A549 (cell line): ENCODE data around the gene CAPSL. TPM values are rescaled to one million over a fixed set of nuclear protein-coding genes. Genes with fewer than 3 reads are reported as not detected.

Experiments
- ATAC-seq, 2 experiments: fragments of 200-7000 bp in 1 of 2; fragments of >200 bp in 1 of 2; cut with Nextera tagmentation in 1 of 2; cut with Tn5 transposase in 1 of 2; 3 replicates each; pipeline versions ENCODE4 v1.8.0 to v1.9.1; 2018 to 2020; ENCODE audit warnings: mild to moderate bottlenecking in 1 of 2, moderate library complexity in 1 of 2
- CTCF ChIA-PET: fragments of 300-600 bp; sonication (Branson Sonifier 250); formaldehyde crosslinking; extraction: SDS; loops from one replicate; lab custom pipeline; 2021; ENCODE audit warnings: antibody characterized with exemption, inconsistent platforms; lab: Yijun Ruan, JAX
- POLR2A ChIA-PET: fragments of 350-600 bp; formaldehyde crosslinking; extraction: SDS; loops from one replicate; lab custom pipeline; 2021; ENCODE audit warnings: antibody characterized with exemption, inconsistent platforms; lab: Yijun Ruan, JAX
- DNase-seq, 2 experiments: peaks; one replicate each; pipeline versions ENCODE4 v3.0.0 to v3.0.0-alpha.2; 2011 to 2016; ENCODE audit warnings: low read depth in 1 of 2, low spot score in 1 of 2
- FAIRE-seq: peaks from 2 replicates; lab custom pipeline; 2011; peaks lifted over from hg19 to GRCh38; lab: Jason Lieb, UNC
- H3K27ac ChIP-seq, 2 experiments: fragments of >200 bp; sonication (Bioruptor Twin); formaldehyde crosslinking; 3 replicates each; pipeline ENCODE4 v1.5.1; 2016 to 2017
- H3K4me1 ChIP-seq: fragments of >200 bp; sonication (Bioruptor Twin); formaldehyde crosslinking; 3 replicates; pipeline ENCODE4 v1.6.1; 2016
- H3K4me2 ChIP-seq: fragments of >200 bp; sonication (Bioruptor Twin); formaldehyde crosslinking; 3 replicates; pipeline ENCODE4 v1.6.1; 2016
- H3K4me3 ChIP-seq: fragments of >200 bp; sonication (Bioruptor Twin); formaldehyde crosslinking; 3 replicates; pipeline ENCODE4 v1.5.1; 2016
- H3K9me3 ChIP-seq: fragments of >200 bp; sonication (Bioruptor Twin); formaldehyde crosslinking; 3 replicates; pipeline ENCODE4 v1.6.1; 2016
- CHD2 ChIP-seq: fragments of 150-350 bp; IDR thresholded peaks from 2 replicates; pipeline ENCODE4 v1.6.1; 2014; ENCODE audit warnings: low read length; ENCODE audit not compliant: partially characterized antibody
- EHF ChIP-seq: fragments of 250-450 bp; sonication (Bioruptor Pico); IDR thresholded peaks from 2 replicates; pipeline ENCODE4 v1.5.0; 2020; ENCODE audit warnings: mild to moderate bottlenecking
- FOSB ChIP-seq: fragments of 250-450 bp; sonication (Bioruptor Pico); IDR thresholded peaks from 2 replicates; pipeline ENCODE4 v1.5.0; 2020; ENCODE audit warnings: mild to moderate bottlenecking, moderate library complexity
- HDAC2 ChIP-seq: fragments of 200-600 bp; sonication (generic); IDR thresholded peaks from 2 replicates; pipeline ENCODE4 v1.6.1; 2016
- HEYL ChIP-seq: fragments of 250-450 bp; sonication (Bioruptor Pico); IDR thresholded peaks from 2 replicates; pipeline ENCODE4 v1.8.0; 2021; ENCODE audit warnings: mild to moderate bottlenecking, moderate library complexity
- HOXA7 ChIP-seq: fragments of 250-450 bp; sonication (Bioruptor Pico); IDR thresholded peaks from 2 replicates; pipeline ENCODE4 v1.5.0; 2020; ENCODE audit warnings: mild to moderate bottlenecking, moderate library complexity
- JUN ChIP-seq, 2 experiments: fragments of >200 bp; sonication (Bioruptor Twin); formaldehyde crosslinking; IDR thresholded peaks; 2 replicates in 1 of 2; 3 replicates in 1 of 2; pipeline ENCODE4 v1.6.1; 2016 to 2017
- KDM1A ChIP-seq: fragments of 200-600 bp; sonication (generic); IDR thresholded peaks from 2 replicates; pipeline ENCODE4 v1.6.1; 2016; ENCODE audit warnings: low read depth, mild to moderate bottlenecking
- MAFK ChIP-seq: fragments of 450-650 bp; IDR thresholded peaks from 2 replicates; pipeline ENCODE4 v1.6.1; 2014; ENCODE audit not compliant: partially characterized antibody
- NPAS2 ChIP-seq: fragments of 250-450 bp; sonication (Bioruptor Pico); IDR thresholded peaks from 2 replicates; pipeline ENCODE4 v1.8.0; 2022; ENCODE audit warnings: mild to moderate bottlenecking, moderate library complexity, borderline replicate concordance
- NR3C1 ChIP-seq: fragments of >200 bp; sonication (Bioruptor Twin); formaldehyde crosslinking; IDR thresholded peaks from 3 replicates; pipeline ENCODE4 v1.6.1; 2017
- RCOR1 ChIP-seq: fragments of 150-350 bp; IDR thresholded peaks from 2 replicates; pipeline ENCODE4 v1.6.1; 2014; ENCODE audit warnings: antibody characterized with exemption, low read length, low read depth
- RFX5 ChIP-seq: fragments of 450-650 bp; IDR thresholded peaks from 2 replicates; pipeline ENCODE4 v1.7.1; 2014; ENCODE audit warnings: antibody characterized with exemption, mild to moderate bottlenecking, moderate library complexity
- SMC3 ChIP-seq: fragments of >200 bp; sonication (Bioruptor Twin); formaldehyde crosslinking; IDR thresholded peaks from 3 replicates; pipeline ENCODE4 v1.6.1; 2018; ENCODE audit warnings: inconsistent platforms
- SREBF2 ChIP-seq: fragments of 450-650 bp; IDR thresholded peaks from 2 replicates; pipeline ENCODE4 v1.6.1; 2014; ENCODE audit warnings: mild to moderate bottlenecking, moderate library complexity
- ZFP36 ChIP-seq: fragments of 450-650 bp; IDR thresholded peaks from 2 replicates; pipeline ENCODE4 v1.6.1; 2014; ENCODE audit warnings: borderline replicate concordance; ENCODE audit not compliant: partially characterized antibody
- WGBS: methylation state at CpG from one replicate; pipeline ENCODE4 v1.1.6; 2017; ENCODE audit errors: missing lambda C conversion rate; 5-methylcytosine and 5-hydroxymethylcytosine counted together
- polyA plus RNA-seq, 4 experiments: library from polyadenylated mRNA; depleted of rRNA in 3 of 4; stranded (reverse); fragments of >200 nt; fragmentation: RNase III in 1 of 4; extraction: RNeasy Plus Mini Kit Qiagen cat#74134 plus additional on column Dnase treatment in 1 of 4; gene quantifications; 2 replicates in 3 of 4; 3 replicates in 1 of 4; pipeline ENCODE4 v1.2.3, GENCODE V29; 2011 to 2017
- TF ChIP-seq, protein P1 (sequence below): fragments of 250-450 bp; sonication (Bioruptor Pico); IDR thresholded peaks from 2 replicates; pipeline ENCODE4 v1.5.0; 2021; ENCODE audit warnings: mild to moderate bottlenecking, moderate library complexity, borderline replicate concordance
- TF ChIP-seq, protein P2 (sequence below): fragments of 150-350 bp; IDR thresholded peaks from 2 replicates; pipeline ENCODE4 v1.6.1; 2014; ENCODE audit warnings: low read depth, mild to moderate bottlenecking, low read length
- TF ChIP-seq, protein P3 (sequence below): fragments of 450-650 bp; IDR thresholded peaks from 2 replicates; pipeline ENCODE4 v1.6.1; 2014; ENCODE audit warnings: antibody characterized with exemption

CAPSL gene
- polyA plus RNA-seq, 2 of the 4 experiments (the other 2 are of a cell fraction): not detected

DNA sequence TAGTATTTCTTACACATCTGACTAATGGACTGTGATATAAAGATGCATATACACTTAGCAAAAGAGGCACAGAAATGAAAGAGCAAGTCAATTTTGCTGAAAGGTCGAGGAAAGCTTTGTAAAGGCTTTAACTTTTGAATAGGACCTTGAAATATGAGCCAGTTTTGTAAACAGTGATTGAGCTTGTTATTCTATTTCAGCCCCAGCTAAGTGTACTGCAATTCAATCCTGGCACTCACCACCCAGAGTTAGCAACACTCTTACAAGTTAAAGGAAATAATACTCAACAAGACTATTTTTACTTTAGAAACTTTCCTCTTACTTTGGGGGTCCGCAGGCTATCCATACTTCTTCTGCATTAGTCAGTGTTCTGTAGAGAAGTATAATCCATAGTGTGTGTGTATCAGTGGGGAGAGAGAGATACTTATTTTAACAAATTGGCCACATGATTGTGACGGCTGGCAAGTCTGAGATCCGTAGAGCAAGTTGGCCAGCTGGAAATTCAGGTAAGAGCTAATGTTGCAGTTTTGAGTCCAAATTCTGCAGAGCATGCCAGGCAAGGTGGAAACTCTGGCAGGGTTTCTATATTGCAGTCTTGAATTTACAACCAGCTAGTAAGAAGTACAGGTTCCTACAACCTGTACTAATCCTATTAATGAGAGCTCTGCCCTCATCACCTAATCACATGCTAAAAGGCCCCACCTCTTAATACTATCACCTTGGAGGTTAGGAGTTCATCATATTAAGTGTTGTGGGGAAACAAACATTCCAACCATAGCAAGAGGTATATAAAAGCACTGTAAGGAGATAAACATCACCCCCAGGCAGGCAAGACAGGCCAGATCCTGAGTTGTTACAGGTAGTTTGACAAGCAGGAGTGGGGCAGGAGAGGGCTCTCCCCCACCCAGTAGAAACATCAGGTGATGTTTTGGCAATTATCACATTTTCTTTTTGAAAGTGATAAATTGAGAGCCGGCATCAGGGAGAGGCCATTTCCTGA lies 48.1 kb downstream of the CAPSL start:
- TF ChIP-seq JUN (IDR thresholded peaks at IDR 0.05): no peak
- POLR2A ChIA-PET: no interaction called here
- no peaks in the 10 kb centered on the region for H3K4me1 ChIP-seq
- no peaks in the 10 kb centered on the region for H3K9me3 ChIP-seq
- no peak overlapping the region for H3K4me3 ChIP-seq
- no peak overlapping the region for H3K27ac ChIP-seq
- 16% methylated on average over 5 of the region's 5 CpGs for WGBS
- ATAC-seq (no peak), DNase-seq (no peak), FAIRE-seq (no peak)
- H3K4me2 ChIP-seq: no peak overlapping the region
- CTCF ChIA-PET: interaction anchor here (1.1 kb wide), 1 partner anchor 11 kb away, joined by 4 read pairs; no protein-coding TSS in a partner anchor

DNA sequence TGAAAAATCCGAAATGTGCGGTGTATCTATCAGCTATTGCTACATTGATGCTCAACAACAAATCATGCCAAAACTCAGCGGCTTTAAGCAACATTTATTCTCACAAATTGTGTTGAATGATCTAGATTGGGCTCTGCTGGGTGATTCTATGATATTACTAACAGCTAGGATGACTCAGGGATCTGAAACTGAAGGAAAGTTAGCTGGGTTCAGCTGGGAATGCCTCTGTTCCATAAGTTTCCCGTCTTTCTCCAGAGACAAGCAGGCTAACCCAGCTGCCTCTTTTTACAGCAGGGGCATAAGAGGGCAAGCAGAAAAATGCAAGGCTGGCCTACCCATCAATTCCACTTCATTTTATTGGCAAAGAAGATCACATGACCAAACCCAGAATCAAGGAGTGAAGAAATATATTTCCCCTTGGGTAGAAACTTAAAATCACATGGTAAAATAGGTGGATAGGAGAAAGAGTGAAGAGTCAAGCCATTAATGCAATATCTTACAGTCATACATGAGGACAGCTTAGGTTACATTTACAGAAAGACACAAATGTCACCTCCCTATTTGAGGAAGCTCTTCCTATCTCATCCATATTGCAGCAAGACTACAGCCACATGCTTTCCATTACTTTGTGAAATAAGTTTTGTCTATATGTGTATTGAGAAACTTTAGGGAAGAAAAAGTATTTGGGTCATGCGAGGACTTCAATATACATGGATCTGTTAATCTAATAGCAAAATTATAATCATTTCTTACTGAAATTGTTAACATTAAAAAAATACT lies 50.9 kb downstream of the CAPSL start:
- no peaks in the 10 kb centered on the region for H3K9me3 ChIP-seq
- H3K4me1 ChIP-seq: no peaks in the 10 kb centered on the region
- TF ChIP-seq HEYL (CRISPR knock-in tag) (no peak), FOSB (CRISPR knock-in tag) (no peak), SMC3 (no peak)
- TF ChIP-seq, protein P1, sequence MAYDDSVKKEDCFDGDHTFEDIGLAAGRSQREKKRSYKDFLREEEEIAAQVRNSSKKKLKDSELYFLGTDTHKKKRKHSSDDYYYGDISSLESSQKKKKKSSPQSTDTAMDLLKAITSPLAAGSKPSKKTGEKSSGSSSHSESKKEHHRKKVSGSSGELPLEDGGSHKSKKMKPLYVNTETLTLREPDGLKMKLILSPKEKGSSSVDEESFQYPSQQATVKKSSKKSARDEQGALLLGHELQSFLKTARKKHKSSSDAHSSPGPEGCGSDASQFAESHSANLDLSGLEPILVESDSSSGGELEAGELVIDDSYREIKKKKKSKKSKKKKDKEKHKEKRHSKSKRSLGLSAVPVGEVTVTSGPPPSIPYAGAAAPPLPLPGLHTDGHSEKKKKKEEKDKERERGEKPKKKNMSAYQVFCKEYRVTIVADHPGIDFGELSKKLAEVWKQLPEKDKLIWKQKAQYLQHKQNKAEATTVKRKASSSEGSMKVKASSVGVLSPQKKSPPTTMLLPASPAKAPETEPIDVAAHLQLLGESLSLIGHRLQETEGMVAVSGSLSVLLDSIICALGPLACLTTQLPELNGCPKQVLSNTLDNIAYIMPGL: no peak
- TF ChIP-seq, all 56 proteins: peak for 0
- CTCF ChIA-PET: no interaction called here
- whole genome bisulfite sequencing: 25% methylated on average over 5 of the region's 5 CpGs
- H3K4me3 ChIP-seq: no peak overlapping the region
- H3K27ac ChIP-seq: no peak overlapping the region
- no peak for ATAC-seq
- no peak for FAIRE-seq
- POLR2A ChIA-PET: no interaction called here
- H3K4me2 ChIP-seq: no peak overlapping the region
- DNase-seq: no peak

DNA sequence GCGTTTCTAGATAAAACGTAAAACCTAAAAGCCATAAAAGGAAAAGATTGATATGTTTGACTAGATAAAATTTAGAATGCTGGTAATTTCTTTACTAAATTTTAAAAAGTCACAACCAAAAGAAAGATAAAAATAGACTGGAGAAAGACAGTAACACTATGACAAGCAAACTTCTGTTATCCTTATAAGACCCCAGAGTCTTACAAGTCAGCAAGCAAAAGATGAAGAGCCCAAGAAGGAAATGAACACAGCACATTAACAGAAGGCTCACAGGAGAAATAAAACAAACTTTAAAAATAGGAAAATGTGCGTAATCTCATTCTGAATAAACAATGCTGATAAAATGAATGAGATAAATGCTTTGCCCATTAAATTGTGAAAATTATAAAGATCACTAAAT lies 52.0 kb downstream of the CAPSL start:
- TF ChIP-seq NR3C1 (no peak), RCOR1 (no peak), NPAS2 (CRISPR knock-in tag) (no peak), CHD2 (no peak), MAFK (no peak), ZFP36 (no peak), KDM1A (no peak), EHF (CRISPR knock-in tag) (no peak), SREBF2 (no peak), HDAC2 (no peak), RFX5 (no peak), HOXA7 (no peak)
- TF ChIP-seq, protein P2, sequence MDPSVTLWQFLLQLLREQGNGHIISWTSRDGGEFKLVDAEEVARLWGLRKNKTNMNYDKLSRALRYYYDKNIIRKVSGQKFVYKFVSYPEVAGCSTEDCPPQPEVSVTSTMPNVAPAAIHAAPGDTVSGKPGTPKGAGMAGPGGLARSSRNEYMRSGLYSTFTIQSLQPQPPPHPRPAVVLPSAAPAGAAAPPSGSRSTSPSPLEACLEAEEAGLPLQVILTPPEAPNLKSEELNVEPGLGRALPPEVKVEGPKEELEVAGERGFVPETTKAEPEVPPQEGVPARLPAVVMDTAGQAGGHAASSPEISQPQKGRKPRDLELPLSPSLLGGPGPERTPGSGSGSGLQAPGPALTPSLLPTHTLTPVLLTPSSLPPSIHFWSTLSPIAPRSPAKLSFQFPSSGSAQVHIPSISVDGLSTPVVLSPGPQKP: no peak
- TF ChIP-seq, protein P3, sequence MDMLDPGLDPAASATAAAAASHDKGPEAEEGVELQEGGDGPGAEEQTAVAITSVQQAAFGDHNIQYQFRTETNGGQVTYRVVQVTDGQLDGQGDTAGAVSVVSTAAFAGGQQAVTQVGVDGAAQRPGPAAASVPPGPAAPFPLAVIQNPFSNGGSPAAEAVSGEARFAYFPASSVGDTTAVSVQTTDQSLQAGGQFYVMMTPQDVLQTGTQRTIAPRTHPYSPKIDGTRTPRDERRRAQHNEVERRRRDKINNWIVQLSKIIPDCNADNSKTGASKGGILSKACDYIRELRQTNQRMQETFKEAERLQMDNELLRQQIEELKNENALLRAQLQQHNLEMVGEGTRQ: no peak
- no peaks in the 10 kb centered on the region for H3K4me1 ChIP-seq
- ChIA-PET CTCF (no interaction called here), POLR2A (no interaction called here)
- DNase-seq: no peak
- no peak overlapping the region for H3K4me3 ChIP-seq
- H3K27ac ChIP-seq: no peak overlapping the region
- no peak for ATAC-seq
- no peak for FAIRE-seq
- no peaks in the 10 kb centered on the region for H3K9me3 ChIP-seq
- H3K4me2 ChIP-seq: no peak overlapping the region
- WGBS: 37% methylated on average over 3 of the region's 3 CpGs
